Breast epithelium (tissue), 3 donors: ENCODE measurements around the gene ZNF587.

Source experiments
- POLR2A ChIP-seq: fragments of 450-650 bp; IDR thresholded peaks from one replicate; pipeline ENCODE4 v1.6.1; 2016; ENCODE audit warnings: antibody characterized with exemption, mild to moderate bottlenecking, moderate library complexity
- TF ChIP-seq, protein P1 (sequence below), 3 donors: fragments of 450-650 bp; IDR thresholded peaks; one replicate each; pipeline ENCODE4 v1.5.1; 2016 to 2017; ENCODE audit warnings: antibody characterized with exemption in 3 of 3, mild to moderate bottlenecking in 3 of 3, moderate library complexity in 3 of 3

DNA sequence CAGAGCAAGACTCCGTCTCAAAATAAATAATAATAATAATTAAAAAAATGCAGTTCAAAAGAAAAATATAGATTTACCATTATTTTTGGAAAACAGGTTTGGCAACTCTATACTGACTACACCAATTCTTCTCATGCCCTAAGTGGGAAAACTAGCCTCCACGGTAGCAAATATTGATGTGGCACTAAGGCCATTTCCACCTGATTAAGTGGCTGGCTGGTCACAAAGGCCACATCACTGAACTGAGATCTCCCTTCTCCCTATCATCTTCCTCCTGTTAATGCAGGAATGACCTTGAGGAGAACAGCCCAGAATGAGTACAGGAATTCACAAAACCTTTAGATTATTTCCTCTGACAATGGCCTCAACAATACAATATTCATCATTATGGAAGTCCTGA is 20.6 kb downstream of the ZNF587 start:
- TF ChIP-seq, protein P1, sequence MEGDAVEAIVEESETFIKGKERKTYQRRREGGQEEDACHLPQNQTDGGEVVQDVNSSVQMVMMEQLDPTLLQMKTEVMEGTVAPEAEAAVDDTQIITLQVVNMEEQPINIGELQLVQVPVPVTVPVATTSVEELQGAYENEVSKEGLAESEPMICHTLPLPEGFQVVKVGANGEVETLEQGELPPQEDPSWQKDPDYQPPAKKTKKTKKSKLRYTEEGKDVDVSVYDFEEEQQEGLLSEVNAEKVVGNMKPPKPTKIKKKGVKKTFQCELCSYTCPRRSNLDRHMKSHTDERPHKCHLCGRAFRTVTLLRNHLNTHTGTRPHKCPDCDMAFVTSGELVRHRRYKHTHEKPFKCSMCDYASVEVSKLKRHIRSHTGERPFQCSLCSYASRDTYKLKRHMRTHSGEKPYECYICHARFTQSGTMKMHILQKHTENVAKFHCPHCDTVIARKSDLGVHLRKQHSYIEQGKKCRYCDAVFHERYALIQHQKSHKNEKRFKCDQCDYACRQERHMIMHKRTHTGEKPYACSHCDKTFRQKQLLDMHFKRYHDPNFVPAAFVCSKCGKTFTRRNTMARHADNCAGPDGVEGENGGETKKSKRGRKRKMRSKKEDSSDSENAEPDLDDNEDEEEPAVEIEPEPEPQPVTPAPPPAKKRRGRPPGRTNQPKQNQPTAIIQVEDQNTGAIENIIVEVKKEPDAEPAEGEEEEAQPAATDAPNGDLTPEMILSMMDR (IDR thresholded peaks at IDR 0.05), result no peak
- no peak for TF ChIP-seq POLR2A
